ENCODE results near the gene SULT1C2. TPM values are rescaled to one million over a fixed set of nuclear protein-coding genes. Genes with fewer than 3 reads are reported as not detected.
"Not testable (repeated sequence)": the region's sequence is repeated elsewhere in the genome, so short reads cannot be mapped to it uniquely, and the experiment has no call there.

Gene SULT1C2
- total RNA-seq, 4 donors from 2014 or later = not detected

GRCh38 chr2:108278631-108279030, 10.1 kb upstream of the SULT1C2 start:
- H3K4me3 ChIP-seq = no peak overlapping the region
- H3K9me3 ChIP-seq = no peaks in the 10 kb centered on the region
- WGBS = 71% methylated on average over 2 of the region's 2 CpGs
- no peaks in the 10 kb centered on the region for H3K27me3 ChIP-seq
- DNase-seq (ENCODE audit: low spot score in 2 of 2) = no peak
- H3K36me3 ChIP-seq = no peaks in the 10 kb centered on the region
- no peak for TF ChIP-seq POLR2A (IDR thresholded peaks at IDR 0.05)
- no peak for TF ChIP-seq POLR2AphosphoS5 (IDR thresholded peaks at IDR 0.05)
- TF ChIP-seq EP300 (IDR thresholded peaks at IDR 0.05) = no peak
- no peak for TF ChIP-seq CTCF (IDR thresholded peaks at IDR 0.05)
- no peaks in the 10 kb centered on the region for H3K4me1 ChIP-seq
- H3K27ac ChIP-seq = no peak overlapping the region

GRCh38 chr2:108279468-108279867, 9.2 kb upstream of the SULT1C2 start:
- no peak overlapping the region for H3K4me3 ChIP-seq
- no peaks in the 10 kb centered on the region for H3K9me3 ChIP-seq
- H3K27me3 ChIP-seq = no peaks in the 10 kb centered on the region
- no peak overlapping the region for H3K27ac ChIP-seq
- TF ChIP-seq POLR2AphosphoS5 (IDR thresholded peaks at IDR 0.05) (no peak), POLR2A (IDR thresholded peaks at IDR 0.05) (no peak), EP300 (IDR thresholded peaks at IDR 0.05) (no peak), CTCF (IDR thresholded peaks at IDR 0.05) (no peak)
- H3K4me1 ChIP-seq = no peaks in the 10 kb centered on the region
- no peak for DNase-seq (ENCODE audit: low spot score in 2 of 2)
- H3K36me3 ChIP-seq = no peaks in the 10 kb centered on the region
- 93% methylated on average over 5 of the region's 5 CpGs for WGBS

- TF ChIP-seq CTCF (IDR thresholded peaks at IDR 0.05) (no peak), POLR2A (IDR thresholded peaks at IDR 0.05) (no peak), EP300 (IDR thresholded peaks at IDR 0.05) (no peak), POLR2AphosphoS5 (IDR thresholded peaks at IDR 0.05) (no peak)
- DNase-seq (ENCODE audit: low spot score in 2 of 2) = no peak
- Histone ChIP-seq H3K36me3 (no peaks in the 10 kb centered on the region), H3K27me3 (peaks cover 4% of the 10 kb centered on the region), H3K4me3 (no peak overlapping the region), H3K4me1 (no peaks in the 10 kb centered on the region), H3K9me3 (no peaks in the 10 kb centered on the region), H3K27ac (no peak overlapping the region)
- WGBS = 48% methylated on average over 3 of the region's 3 CpGs
These were observed 8.2 kb upstream of the SULT1C2 start for GRCh38 chr2:108280466-108280865.

DNA sequence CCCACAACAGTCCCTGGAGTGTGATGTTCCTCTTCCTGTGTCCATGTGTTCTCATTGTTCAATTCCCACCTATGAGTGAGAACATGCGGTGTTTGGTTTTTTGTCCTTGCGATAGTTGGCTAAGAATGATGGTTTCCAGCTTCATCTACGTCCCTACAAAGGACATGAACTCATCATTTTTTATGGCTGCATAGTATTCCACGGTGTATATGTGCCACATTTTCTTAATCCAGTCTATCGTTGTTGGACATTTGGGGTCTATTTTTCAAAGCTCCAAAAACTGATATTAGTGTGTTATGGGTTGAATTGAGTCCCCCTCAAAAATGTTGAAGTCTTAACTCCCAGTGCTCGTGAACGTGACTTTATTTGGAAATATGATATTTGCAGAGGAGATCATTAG, 4.1 kb upstream of the SULT1C2 start:
- not testable (repeated sequence) for H3K4me3 ChIP-seq; H3K4me1 ChIP-seq; H3K9me3 ChIP-seq; DNase-seq (ENCODE audit: low spot score in 2 of 2); H3K27me3 ChIP-seq; H3K36me3 ChIP-seq; H3K27ac ChIP-seq
- 95% methylated on average over 7 of the region's 7 CpGs for WGBS

DNA sequence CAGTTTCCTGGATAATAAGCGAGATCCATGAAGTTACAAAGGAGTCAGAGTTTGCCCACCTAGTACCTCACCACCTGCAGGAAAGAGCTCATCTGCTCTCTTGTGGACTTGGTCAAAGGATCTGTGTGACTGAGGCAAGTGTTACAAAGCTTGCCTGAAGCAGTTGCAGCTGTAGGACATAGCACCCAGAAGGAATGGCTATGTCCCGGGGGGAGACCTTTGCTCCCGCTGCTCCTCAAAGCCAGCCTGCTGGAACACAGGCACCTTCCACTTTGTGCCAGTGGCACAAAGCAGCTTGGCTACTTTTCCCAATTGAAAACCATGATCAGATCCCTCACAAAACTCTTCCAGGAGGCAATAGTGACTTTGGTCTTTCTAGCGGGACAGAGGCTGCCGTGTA, 3.1 kb upstream of the SULT1C2 start:
- Histone ChIP-seq H3K36me3 (no peaks in the 10 kb centered on the region), H3K9me3 (no peaks in the 10 kb centered on the region), H3K4me3 (no peak overlapping the region), H3K27me3 (peaks cover 4% of the 10 kb centered on the region), H3K4me1 (no peaks in the 10 kb centered on the region), H3K27ac (no peak overlapping the region)
- 90% methylated on average over 4 of the region's 5 CpGs for WGBS
- no peak for DNase-seq (ENCODE audit: low spot score in 2 of 2)
- TF ChIP-seq POLR2A (IDR thresholded peaks at IDR 0.05) (no peak), CTCF (IDR thresholded peaks at IDR 0.05) (no peak), EP300 (IDR thresholded peaks at IDR 0.05) (no peak), POLR2AphosphoS5 (IDR thresholded peaks at IDR 0.05) (no peak)

DNA sequence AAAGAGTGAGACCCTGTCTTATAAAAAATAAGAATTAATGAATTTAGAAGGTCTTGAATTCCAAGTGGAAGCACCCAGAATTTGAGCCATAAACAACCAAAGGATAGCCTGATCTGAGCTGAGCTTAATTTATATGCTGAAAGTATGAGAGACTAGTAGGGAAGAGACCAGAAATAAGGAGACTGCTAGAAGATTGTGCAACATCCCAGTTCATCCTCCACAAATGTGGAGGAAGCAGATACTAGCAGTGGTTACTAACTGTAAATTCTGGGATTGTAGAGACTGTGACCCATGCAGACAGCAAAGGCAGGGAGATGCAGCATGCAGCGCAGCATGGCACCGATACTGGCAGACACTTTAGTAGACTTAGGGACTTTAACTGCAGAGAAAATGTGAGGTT, 1.5 kb upstream of the SULT1C2 start:
- Histone ChIP-seq H3K27ac (no peak overlapping the region), H3K36me3 (no peaks in the 10 kb centered on the region), H3K4me3 (no peak overlapping the region), H3K27me3 (peaks cover 4% of the 10 kb centered on the region), H3K9me3 (no peaks in the 10 kb centered on the region), H3K4me1 (no peaks in the 10 kb centered on the region)
- TF ChIP-seq EP300 (IDR thresholded peaks at IDR 0.05) (no peak), POLR2A (IDR thresholded peaks at IDR 0.05) (no peak), POLR2AphosphoS5 (IDR thresholded peaks at IDR 0.05) (no peak), CTCF (IDR thresholded peaks at IDR 0.05) (no peak)
- WGBS = 87% methylated on average over 2 of the region's 2 CpGs
- DNase-seq (ENCODE audit: low spot score in 2 of 2) = no peak
